EH (cell line): Measurements from ENCODE around the gene HOXA4.

Source experiments
- DNase-seq: peaks from one replicate; pipeline ENCODE4 v3.0.0-alpha.2; 2015; ENCODE audit warnings: low read depth

The HOXA4 gene

DNA sequence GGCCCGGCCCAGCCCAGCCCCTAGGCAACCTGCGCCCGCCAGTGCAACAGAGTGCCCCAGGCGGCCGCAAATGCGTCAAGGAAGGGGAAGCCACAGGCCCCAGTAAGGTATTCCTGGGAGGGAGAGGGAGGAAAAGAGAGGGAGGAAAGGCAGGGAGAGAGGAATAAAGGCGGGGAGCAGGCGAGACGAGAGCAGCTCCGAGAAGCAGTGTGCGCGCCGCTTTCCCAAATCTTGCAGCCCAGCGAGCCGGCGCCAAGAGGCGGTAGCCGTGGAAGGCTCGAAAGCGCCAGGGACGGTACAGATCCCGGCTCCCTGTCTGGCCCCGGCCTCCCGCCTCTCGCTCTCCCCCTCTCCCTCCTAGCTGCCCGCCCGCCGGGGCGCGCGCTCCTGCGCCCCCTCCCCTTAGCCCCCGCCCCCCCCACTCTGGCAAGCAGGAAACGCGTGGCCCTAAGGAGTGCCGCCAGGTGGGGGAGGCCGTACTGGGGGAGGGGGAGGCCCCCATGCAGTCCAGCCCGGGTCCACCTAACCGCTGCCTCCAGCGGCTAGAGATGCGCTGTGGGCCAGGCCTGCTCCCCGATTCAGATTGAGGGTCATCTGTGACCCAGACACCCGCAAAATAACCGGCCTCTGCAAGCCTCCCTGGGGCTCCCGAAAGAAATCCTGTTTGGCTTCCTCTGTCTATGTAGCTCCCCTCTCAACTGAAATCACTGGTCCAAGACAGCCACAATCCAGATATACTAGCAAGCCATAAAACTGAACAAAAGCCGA lies 39.3 kb upstream of the HOXA4 start:
- peak; percentile 77 for DNase-seq

DNA sequence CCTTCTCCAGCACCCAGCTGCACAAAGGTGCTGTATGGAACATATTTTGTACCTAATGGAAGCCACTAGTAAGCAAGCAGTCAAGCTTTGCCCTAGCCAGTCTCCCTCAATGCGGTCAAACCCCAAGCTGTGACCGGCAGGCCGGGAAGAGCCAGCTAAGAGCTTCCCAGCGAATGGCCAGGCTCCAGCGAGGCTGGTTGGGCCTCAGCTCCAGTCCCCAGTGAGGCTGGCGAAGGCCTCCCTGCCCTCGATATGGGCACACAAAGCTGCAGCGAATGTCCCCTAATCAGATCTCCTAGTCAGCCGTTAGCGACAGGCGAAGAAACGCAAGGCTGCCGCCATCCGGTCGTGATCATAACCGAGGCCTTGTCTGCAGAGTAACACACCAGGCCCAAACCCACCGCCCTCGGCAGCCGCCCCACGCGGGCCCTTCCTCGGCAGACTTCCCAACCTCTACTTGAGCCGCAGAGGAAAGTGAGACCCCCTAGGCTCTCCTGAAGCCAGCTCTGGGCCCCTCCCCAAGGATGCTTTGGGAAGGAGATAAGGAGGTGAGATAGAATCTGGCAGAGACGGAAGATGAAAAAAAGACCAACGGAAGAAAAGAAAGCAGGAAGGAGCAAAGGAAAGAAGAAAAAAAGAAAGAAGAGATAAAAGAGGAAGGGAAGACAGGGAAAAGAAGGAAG lies 37.8 kb upstream of the HOXA4 start:
- peak; percentile 84 for DNase-seq

DNA sequence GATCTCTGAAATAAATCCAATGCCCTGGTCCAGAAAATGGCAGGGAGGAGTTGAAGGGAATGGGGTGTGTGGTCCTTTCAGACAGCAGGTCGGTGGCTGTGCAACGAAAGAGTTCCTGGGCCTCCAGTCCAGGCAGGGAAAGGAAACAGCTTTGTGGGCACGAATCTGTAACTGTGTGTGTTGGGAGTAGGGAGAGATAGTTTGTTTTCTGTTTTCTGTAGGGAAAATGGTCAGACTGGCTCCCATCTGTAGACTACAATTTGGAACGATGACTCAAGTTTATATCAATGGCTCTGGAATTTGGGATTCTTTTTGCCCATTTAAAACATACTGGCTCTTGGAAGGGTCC lies 37.3 kb upstream of the HOXA4 start:
- DNase-seq = peak; percentile 89

DNA sequence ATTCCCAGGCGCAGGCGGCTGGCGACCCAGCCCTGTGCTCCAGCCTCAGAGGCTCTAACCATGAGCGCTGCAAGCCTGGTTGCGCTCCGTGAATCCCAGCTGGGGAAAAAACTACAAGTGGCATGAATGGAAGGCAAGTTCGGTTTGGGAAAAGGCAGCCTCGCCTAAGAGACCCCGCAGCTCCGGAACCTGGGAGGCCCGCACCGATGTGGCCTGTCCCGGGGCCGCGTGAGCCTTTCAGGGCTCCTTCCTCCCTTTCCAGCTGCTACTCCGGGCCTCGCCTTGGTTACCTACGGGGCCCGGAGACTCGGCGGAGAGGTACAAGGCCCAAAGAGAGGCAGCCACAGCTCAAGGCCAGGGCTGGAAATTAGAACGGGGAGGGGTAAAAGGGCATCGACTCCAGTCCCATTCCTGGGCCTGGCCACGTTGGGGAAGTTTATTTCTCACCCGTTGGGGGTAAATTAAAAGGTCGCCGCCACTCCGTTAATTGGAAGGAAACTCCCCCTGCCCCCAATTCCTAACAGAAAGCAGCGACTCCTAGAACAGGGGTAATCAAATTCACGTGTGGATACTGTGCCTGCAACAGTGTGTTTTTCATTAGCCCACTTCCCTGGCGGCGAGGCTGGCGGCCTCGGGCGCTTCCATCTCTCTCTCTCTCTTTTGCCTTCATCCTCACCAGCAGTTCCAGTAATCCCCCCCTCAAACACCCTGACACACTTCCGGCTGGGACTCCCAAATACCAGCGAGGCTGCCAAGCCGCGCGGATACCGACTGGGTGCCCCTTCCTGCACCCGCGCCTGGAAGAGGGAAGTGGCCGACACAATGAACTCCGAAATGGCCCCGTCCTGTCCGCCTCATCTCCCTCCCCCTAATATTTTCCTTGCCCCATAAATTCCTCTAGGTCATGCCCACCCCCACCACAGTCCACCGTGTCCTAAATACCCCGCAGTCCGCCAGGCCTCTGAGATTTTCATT lies 36.3 kb upstream of the HOXA4 start:
- DNase-seq = peak; percentile 93

DNA sequence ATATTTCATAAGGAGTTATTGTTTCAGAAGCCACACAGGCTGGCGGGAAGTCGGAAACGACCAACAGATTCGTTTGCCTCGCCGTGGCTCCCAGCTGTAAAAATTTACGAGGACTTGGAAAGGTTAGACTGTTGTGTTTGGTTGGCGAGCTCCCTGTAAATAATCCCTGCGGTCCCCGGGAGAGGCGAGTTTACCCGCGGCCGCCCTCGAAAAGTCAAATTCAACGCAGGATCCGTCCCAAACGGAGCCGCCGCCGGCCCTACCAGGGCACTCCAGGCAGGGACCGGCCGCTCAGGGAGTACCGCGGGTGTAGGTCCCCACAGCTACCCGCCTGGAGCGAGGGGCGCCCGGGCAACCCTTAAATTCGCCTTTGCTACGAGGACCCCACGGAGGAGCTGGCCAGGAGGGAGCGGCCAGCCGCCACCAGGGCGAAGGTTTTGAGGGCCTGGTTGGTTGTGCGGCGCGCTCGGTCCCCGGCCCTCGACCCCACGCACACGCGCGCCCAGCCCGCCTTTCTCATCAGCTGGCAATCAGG lies 35.5 kb upstream of the HOXA4 start:
- peak; percentile 84 for DNase-seq

DNA sequence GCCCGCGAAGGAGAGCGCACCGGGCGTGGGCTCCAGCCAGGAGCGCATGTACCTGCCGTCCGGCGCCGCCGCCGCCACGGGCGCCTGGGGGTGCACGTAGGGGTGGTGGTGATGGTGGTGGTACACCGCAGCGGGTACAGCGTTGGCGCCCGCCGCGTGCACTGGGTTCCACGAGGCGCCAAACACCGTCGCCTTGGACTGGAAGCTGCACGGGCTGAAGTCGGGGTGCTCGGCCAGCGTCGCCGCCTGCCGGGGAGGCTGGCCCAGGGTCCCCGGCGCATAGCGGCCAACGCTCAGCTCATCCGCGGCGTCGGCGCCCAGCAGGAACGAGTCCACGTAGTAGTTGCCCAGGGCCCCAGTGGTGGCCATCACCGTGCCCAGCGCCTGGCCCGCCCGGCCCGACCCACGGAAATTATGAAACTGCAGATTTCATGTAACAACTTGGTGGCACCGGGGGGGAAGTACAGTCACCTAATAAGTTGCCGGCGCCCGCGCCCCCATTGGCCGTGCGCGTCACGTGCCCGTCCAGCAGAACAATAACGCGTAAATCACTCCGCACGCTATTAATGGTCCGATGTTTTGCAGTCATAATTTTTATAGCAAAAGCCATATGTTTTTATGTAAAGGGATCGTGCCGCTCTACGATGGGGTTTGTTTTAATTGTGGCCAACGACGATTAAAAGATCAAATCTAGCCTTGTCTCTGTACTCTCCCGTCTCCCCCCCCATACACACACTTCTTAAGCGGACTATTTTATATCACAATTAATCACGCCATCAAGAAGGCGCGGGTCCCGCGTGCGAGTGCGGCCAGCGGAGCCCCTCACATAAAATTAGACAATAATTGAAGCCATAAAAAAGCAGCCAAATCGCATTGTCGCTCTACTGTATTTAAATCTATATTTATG lies 34.8 kb upstream of the HOXA4 start, which contains the start of gene HOXA9:
Gene HOXA9 (minus strand): TSS at position 449 of the 907 bp plus-strand sequence. CDS start 80 bp downstream, at position 369.
- DNase-seq = peak; percentile 96

DNA sequence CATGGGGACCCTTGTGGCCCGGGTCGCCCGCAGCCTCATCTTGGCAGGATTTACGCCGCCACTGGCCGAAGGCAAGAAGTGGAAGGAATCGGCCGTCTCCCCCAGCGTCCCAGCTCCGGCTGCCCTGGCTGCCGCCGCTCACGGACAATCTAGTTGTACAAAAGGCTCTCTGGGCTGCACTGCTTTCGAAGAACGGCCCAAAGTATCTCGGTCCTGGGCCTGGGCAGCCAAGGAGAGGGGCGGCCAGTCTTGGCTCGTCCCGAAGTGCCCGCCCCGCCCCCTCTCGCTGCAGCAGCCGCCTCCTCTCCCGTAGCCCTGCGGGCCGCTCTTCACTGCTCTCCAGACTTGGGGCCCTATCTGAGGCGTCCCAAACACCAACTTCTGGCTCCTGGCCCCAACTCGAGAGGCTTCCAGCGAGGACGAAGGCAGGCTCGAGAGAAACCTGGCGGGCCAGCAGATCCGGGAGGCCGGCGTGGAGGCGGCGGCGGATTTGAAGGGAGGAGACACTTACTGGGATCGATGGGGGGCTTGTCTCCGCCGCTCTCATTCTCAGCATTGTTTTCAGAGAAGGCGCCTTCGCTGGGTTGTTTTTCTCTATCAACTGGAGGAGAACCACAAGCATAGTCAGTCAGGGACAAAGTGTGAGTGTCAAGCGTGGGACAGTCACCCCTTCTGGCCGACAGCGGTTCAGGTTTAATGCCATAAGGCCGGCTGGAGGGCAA lies 34.0 kb upstream of the HOXA4 start:
- DNase-seq = peak; percentile 56

DNA sequence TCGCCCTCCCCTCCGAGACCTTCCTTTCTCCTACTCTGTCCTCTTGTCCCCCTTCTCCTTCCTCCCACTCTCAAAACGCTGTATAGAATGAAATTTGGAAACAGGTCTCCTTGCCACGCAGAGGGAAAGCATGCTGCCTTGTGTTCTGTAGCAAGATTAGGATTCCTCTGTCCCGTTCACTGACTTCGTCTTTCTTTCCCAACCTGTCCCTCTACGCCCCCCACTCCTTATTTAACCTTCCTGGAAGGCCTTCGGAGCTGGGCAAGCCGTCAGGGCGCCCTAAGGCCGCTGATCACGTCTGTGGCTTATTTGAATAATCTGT lies 33.4 kb upstream of the HOXA4 start:
- DNase-seq = no peak

DNA sequence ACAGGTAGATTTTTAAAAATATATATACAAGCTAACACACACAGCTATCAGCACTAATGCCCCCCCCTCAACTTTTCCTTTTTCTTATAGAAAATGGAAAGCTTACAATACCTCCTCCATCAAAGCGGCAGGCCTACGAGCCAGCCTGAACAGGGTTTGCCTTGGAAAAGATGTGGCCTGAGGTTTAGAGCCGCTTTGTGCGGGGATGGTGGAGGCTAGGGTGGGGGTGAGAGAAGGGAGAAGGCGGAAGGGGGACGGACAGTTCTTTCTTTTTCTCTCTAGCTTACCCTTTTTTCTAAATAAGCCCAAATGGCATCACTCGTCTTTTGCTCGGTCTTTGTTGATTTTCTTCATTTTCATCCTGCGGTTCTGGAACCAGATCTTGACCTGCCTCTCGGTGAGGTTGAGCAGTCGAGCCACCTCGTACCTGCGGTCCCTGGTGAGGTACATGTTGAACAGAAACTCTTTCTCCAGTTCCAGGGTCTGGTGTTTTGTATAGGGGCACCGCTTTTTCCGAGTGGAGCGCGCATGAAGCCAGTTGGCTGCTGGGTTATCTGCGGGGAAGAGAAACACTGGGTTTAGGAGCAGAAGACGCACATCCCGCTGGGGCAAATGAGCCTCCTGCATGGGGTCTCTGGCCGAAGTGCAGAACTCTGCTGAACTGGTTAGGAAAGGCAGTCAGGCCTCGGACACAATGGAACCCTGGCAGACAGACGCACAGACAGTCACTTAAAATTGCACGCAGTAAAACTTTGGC lies 32.9 kb upstream of the HOXA4 start:
- DNase-seq = peak; percentile 40

DNA sequence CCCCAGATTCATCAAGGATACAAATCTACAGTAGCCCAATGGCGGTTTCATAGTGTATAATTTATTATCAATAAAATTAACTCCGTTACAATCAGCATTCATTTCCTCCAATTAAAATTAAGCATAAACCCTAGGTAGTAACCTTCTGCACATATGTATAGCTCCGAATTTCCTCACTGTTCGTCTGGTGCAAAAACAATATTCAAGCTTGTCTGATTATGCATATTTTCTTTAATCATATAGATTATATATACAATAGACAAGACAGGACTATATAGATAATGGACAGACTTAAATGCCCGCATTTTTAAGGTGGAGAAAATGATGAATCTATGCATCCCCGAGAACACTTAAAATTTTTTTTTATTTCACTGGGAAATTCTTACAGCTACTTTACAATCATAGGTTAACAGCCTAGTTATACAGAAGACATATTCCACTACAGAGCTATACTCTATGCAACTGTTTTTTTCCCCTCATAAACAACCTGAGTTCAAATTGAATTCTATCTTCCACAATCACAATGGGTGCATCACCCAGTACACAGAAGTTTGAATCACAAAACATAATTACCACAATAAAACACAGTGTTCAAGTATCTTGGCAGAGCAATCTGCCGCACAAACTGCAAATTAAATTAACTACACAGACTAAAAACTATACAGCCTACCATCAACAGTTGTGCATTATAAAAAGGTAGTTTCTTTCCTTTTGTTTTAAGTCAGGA lies 32.2 kb upstream of the HOXA4 start:
- DNase-seq = peak; percentile 26

DNA sequence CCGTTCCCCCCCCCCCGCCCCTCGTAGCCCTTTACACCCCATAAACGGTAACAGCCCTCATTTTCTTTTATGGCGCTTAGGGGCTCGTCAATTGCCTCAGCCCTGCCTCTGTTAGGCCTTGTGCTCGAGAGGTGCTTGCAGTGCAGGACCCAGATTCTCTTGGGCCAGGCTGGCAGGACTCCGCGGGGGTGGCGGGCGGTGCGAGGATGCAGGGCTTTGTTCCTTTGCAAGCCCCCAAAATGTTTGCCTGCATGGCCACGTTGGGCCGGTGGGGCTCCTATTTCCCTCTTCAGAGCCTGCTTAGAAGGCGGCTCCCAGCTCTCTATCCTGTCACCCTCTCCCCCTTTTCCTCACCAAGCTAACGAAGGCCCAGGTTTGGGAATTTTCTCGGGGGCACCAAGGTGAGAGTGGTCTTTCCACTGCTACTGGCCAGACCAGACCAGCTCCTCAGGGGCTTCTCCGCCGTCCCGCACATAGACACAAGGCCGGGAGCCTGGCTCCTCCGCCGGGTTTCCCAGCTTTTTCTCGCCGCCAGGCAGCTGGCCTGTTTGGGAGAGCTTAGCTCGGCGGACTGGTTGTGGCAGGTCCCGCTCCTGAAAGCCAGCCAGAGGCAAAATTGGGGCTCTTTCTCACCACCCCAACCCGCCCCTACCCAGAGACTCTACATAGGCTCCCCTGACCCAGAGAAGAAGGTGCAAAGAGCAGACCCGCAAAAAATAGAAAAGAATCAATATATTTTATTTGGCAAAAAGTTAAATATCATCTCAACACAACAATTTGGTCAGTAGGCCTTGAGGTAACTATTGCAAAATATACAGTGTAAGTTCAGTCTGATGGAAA lies 31.4 kb upstream of the HOXA4 start:
- DNase-seq = peak; percentile 43

DNA sequence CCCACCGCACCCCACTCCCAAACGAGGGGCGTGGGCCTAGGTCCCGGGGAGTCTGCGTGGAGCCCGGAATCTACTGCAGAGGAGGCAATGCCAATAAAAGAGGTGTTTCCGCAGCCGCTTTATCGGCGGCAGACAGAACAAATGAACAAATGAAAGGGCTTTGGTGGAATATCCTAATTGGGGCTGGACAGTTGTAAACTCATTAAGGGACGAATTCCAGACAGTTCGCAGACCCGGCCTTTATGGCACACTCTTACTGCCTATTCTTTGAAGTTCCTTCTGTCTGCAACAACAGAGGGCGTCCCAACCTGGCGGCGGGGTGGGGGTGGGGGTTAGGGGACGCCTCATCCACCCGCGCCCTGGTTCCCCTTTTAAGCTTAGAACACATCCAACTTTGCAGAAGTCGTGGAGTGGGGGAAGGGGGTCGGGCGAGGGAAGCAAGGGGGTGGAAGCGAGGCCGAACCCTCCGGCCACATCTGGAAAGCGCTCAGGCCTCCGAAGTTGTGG lies 30.7 kb upstream of the HOXA4 start:
- DNase-seq = peak; percentile 54

DNA sequence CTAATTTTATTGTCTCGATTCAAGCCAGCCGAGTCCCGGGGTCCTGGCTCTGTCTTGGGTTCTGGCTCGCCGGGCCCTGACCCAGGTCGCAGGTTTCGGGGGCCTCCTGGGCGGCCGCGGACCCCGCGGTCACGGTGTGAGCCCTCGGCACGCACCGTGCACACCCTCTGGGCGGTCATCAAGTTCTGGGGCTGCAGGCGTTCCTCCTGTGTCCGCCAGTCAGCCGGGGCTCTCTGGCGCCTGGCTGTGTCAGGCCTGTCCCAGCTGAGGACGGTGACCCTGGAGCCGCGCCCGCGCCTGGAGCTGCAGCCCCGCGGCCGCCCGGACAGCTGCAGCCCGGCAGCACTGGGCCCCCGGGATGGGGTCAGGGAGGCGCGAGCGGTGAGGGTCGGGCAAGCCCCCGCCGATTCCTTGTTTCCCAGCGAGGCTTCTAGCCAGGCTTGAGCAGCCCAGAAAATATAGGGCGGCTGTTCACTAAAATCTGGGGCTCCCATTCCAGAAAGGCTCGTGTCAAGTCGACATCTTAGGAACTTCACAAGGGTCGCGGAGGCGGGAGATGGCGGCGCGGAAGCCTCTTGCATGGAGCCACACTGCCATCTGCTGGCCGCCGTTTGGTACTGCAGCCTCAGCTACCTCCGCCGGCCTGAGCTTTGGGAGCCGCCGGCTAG lies 30.1 kb upstream of the HOXA4 start:
- DNase-seq = peak; percentile 81

DNA sequence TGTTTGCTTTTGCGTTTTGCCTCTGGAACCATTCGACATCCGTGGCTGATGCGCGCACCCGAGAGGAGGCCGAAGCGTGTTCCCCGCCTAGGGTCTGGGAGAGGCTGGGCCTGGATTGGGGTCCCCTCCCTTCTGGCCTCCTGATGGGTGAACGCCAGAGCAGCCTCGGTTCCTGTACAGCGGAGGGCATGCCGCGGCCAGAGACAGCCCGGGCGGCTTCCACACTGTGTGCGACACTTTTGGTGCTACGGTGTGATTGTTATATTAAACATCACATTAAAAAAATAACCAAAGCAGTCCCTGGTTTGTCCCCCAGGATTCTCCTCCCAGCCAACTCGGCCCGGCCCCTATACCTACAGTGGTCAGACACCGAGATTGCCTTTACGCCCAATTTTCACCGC lies 29.6 kb upstream of the HOXA4 start:
- no peak for DNase-seq

DNA sequence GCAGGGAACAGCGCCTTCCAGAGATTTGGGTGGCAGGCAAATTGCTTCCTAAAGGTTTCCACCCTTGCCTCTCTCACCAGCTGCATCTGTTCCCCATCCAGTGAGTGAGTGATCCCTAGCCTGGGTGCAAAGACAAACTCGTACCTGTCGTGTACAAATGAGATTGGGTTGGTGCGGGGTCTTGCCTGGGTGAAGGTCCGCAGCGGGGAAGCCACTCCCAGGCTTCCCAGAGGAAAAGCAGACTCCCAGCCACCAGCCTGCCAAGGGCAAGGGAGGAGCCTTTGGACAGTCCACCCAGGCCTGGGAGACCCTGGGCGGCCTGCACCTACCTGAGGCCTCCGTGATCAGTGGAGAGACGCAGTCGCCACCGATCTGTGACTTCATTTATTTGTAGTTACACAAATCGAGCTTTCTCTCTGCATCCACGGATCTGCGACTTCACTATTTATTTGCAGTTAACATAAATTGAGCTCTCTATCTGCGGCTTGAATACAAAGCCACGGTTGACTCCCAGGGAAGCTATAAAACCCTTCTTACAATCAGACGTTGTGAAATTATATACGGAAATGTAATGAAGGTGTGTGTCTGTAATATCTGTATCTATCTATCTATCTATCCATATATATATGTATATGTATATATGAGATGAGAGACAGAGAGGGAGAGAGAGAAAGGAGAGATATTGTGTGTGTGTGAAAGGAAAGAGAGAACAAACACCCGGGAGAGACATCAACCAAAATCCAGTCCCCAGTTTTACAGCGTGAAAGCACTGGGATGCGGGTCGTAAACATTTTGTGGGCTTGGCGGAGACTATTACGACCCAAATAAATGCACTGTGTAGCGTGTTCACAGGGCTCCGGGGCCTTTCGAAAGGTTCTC lies 28.9 kb upstream of the HOXA4 start:
- DNase-seq = no peak
